ENCODE data around the gene TSG101.

The TSG101 gene

DNA sequence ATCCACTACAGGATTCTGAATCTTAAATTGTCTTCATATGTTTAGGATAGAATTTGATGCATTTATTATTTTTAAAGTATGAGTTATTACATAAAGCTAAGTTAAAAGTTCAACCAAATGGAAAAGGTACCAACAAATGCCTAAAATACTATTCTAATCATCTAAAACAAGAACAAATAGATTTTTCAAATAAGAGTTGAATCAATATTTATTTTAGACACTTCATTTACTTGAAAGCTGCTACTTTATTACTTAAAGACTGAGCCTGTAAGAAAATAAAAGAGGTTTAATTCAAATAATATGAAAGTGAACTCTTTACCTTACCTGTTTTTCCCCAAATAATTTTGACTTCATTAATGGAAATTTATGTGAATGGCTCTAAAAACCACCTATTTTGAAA is 54.2 kb downstream of the TSG101 start:
- TF ChIP-seq, protein P1, sequence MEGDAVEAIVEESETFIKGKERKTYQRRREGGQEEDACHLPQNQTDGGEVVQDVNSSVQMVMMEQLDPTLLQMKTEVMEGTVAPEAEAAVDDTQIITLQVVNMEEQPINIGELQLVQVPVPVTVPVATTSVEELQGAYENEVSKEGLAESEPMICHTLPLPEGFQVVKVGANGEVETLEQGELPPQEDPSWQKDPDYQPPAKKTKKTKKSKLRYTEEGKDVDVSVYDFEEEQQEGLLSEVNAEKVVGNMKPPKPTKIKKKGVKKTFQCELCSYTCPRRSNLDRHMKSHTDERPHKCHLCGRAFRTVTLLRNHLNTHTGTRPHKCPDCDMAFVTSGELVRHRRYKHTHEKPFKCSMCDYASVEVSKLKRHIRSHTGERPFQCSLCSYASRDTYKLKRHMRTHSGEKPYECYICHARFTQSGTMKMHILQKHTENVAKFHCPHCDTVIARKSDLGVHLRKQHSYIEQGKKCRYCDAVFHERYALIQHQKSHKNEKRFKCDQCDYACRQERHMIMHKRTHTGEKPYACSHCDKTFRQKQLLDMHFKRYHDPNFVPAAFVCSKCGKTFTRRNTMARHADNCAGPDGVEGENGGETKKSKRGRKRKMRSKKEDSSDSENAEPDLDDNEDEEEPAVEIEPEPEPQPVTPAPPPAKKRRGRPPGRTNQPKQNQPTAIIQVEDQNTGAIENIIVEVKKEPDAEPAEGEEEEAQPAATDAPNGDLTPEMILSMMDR (IDR thresholded peaks at IDR 0.05; ENCODE audit: unreplicated experiment in 3 of 3) = no peak
- no peak overlapping the region for H3K4me3 Mint-ChIP-seq
- H3K27me3 Mint-ChIP-seq (ENCODE audit: low read depth) = no peaks in the 10 kb centered on the region
- no peak overlapping the region for H3K27ac Mint-ChIP-seq
- no peaks in the 10 kb centered on the region for H3K4me1 Mint-ChIP-seq
- H3K9me3 Mint-ChIP-seq = no peaks in the 10 kb centered on the region
- H3K36me3 Mint-ChIP-seq (ENCODE audit: low read depth) = peaks cover 28% of the 10 kb centered on the region

DNA sequence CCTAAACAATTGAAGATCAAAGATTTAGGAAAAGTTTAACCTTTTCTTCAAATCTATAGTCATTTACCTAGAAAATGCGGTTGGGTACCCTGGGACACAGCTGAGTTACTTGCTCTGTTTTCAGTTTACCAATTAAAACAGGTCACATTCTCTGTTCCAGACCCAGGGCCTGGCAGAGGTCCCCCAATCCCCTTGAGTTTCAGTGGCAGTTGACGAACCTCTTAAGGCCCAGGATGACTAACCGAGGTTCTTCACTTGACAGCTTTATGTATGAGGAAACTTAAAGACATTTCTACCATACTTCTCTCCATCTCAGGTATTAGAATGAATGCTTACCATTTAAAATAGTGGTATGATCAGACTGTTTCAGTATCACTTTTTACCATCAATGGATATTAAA is 54.7 kb downstream of the TSG101 start:
- TF ChIP-seq, protein P1 (IDR thresholded peaks at IDR 0.05; ENCODE audit: unreplicated experiment in 3 of 3) = no peak
- Mint-ChIP-seq H3K4me3 (no peak overlapping the region), H3K4me1 (no peaks in the 10 kb centered on the region), H3K27me3 (ENCODE audit: low read depth) (no peaks in the 10 kb centered on the region), H3K27ac (no peak overlapping the region), H3K36me3 (ENCODE audit: low read depth) (peaks cover 25% of the 10 kb centered on the region), H3K9me3 (no peaks in the 10 kb centered on the region)

DNA sequence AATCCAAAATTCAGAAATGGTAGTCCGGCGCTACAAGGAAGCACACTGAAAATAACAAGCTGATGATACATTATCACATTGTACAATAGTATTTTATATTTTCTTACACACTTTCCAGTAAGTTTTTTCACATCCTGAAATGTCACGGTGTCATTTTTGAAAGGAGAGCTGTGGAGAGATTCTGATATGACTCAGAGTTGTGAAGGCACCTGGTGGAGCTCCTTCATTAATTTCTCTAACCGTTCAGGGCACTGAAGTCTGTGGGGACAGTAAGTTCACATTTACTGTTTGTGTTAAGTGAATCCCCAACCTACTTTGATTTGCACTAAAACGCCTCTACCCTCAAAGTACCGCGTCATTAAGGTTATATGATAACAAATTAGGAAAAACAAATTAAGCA is 57.8 kb downstream of the TSG101 start:
- Mint-ChIP-seq H3K4me1 (no peaks in the 10 kb centered on the region), H3K27me3 (ENCODE audit: low read depth) (no peaks in the 10 kb centered on the region), H3K4me3 (no peak overlapping the region), H3K36me3 (ENCODE audit: low read depth) (peaks cover 10% of the 10 kb centered on the region), H3K9me3 (no peaks in the 10 kb centered on the region), H3K27ac (no peak overlapping the region)
- TF ChIP-seq, protein P1 (IDR thresholded peaks at IDR 0.05; ENCODE audit: unreplicated experiment in 3 of 3) = no peak

DNA sequence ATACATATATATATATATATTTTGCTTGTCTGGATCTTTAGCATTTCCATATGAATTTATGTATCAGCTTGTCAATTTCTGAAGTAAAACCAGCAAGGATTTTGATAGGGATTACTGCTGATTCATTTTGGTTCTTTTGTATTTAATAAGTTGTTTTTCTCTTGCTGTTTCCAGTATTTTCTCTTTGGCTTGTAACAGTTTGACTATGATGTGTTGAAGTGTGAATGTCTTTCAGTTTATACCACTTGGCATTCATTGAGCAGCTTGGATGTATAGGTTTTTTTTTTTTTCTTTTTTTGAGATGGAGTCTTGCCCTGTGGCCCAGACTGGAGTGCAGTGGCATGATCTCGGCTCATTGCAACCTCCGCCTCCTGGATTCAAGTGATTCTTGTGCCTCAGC is 58.7 kb downstream of the TSG101 start:
- no peaks in the 10 kb centered on the region for H3K9me3 Mint-ChIP-seq
- H3K4me3 Mint-ChIP-seq = no peak overlapping the region
- peaks cover 4% of the 10 kb centered on the region for H3K36me3 Mint-ChIP-seq (ENCODE audit: low read depth)
- no peak overlapping the region for H3K27ac Mint-ChIP-seq
- no peaks in the 10 kb centered on the region for H3K27me3 Mint-ChIP-seq (ENCODE audit: low read depth)
- no peaks in the 10 kb centered on the region for H3K4me1 Mint-ChIP-seq
- TF ChIP-seq, protein P1 (IDR thresholded peaks at IDR 0.05; ENCODE audit: unreplicated experiment in 3 of 3) = no peak

DNA sequence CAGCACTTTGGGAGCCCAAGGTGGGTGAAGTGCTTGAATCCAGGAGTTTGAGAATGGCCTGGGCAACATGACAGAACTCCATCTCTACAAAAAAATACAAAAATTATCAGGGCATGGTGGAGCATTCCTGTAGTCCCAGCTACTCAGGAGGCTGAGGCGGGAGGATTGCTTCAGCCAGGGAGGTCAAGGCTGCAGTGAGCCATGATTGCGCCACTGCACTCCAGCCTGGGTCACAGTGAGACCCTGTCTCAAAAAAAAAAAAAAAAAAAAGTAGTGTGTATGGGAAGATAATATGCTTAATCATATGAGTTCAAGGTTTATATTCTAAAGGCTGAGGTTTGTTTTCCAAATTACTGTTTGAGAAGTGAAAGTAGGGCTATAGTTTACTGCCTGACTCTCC is 60.3 kb downstream of the TSG101 start:
- TF ChIP-seq, protein P1 (IDR thresholded peaks at IDR 0.05; ENCODE audit: unreplicated experiment in 3 of 3) = no peak
- Mint-ChIP-seq H3K27ac (no peak overlapping the region), H3K4me1 (no peaks in the 10 kb centered on the region), H3K27me3 (ENCODE audit: low read depth) (no peaks in the 10 kb centered on the region), H3K36me3 (ENCODE audit: low read depth) (no peaks in the 10 kb centered on the region), H3K9me3 (no peaks in the 10 kb centered on the region), H3K4me3 (no peak overlapping the region)

DNA sequence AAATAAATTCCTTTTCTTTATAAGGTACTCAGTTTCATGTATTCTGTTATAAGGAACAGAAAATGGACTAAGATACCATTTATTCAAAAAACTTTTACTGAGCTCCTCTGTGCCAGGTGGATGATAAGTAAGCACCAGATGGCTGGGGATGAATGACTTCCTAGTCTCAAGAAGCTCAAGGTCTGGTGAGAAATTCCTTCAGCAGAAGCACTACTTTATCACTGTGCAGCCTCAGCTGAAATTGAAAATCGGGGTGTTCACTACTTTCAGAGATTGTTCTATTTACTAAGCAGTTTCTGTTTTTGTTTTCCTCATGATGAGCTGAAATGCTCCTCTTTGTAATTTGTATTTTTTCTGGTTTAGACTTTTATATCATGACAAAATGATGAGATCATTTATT is 63.3 kb downstream of the TSG101 start:
- no peaks in the 10 kb centered on the region for H3K9me3 Mint-ChIP-seq
- H3K27ac Mint-ChIP-seq = no peak overlapping the region
- no peaks in the 10 kb centered on the region for H3K36me3 Mint-ChIP-seq (ENCODE audit: low read depth)
- H3K4me3 Mint-ChIP-seq = no peak overlapping the region
- no peaks in the 10 kb centered on the region for H3K4me1 Mint-ChIP-seq
- H3K27me3 Mint-ChIP-seq (ENCODE audit: low read depth) = no peaks in the 10 kb centered on the region
- TF ChIP-seq, protein P1 (IDR thresholded peaks at IDR 0.05; ENCODE audit: unreplicated experiment in 3 of 3) = no peak
